ENCODE measurements around the gene SNX11. TPM values are rescaled to one million over a fixed set of nuclear protein-coding genes. Genes with fewer than 3 reads are reported as not detected.

The SNX11 gene
- total and polyA plus RNA-seq, 2 of the 8 experiments (the other 6 are each of a cell fraction or from before 2014, with no cell fraction given): 21.1 to 21.4 TPM

- Histone ChIP-seq H4K5ac (ENCODE audit: insufficient read length, low read depth, low read length) (no peak overlapping the region), H3K79me2 (ENCODE audit: control insufficient read depth in 1 of 2, insufficient read depth in 2 of 2, low read length in 2 of 2) (no peaks in the 10 kb centered on the region), H3K18ac (ENCODE audit: extremely low read depth, low read length) (no peak overlapping the region), H3K56ac (replicated peaks; ENCODE audit: insufficient read length, low read depth, low read length) (no peak overlapping the region), H3K4me2 (ENCODE audit: insufficient read depth in 1 of 2, low read depth in 2 of 2, low read length in 2 of 2) (peak overlapping the region in 1 of 2 experiments; percentile 15; a peak in 1 of 4 replicates), H3K4me1 (replicated peaks in 1 of 4; ENCODE audit: control insufficient read depth in 3 of 4, insufficient read depth in 4 of 4, low read length in 3 of 4) (peaks cover 0 to 8% (median 6%) of the 10 kb centered on the region in 4 experiments; a peak in 2 of 7 replicates), H3K4ac (replicated peaks; ENCODE audit: insufficient read length, low read depth, low read length) (no peak overlapping the region), H3K23me2 (ENCODE audit: low read depth, low read length) (no peaks in the 10 kb centered on the region), H3K27ac (ENCODE audit: low read depth, low read length) (no peak overlapping the region), H3K36me3 (ENCODE audit: control insufficient read depth in 2 of 4, insufficient read depth in 4 of 4, low read length in 3 of 4) (no peaks in the 10 kb centered on the region), H4K91ac (replicated peaks; ENCODE audit: insufficient read length, low read length) (no peak overlapping the region), H3K4me3 (ENCODE audit: extremely low read depth in 1 of 4, insufficient read depth in 2 of 4, low read depth in 3 of 4, low read length in 4 of 4) (no peak overlapping the region), H3K27me3 (replicated peaks in 1 of 4; ENCODE audit: control insufficient read depth in 3 of 4, extremely low read depth in 1 of 4, insufficient read depth in 3 of 4, low read length in 3 of 4) (peaks cover 0 to 2% (median 0%) of the 10 kb centered on the region in 4 experiments; a peak in 2 of 7 replicates), H3K23ac (ENCODE audit: insufficient read length) (no peak overlapping the region), H2BK20ac (ENCODE audit: low read length) (no peak overlapping the region), H3K79me1 (ENCODE audit: low read depth, low read length) (no peaks in the 10 kb centered on the region), H3K14ac (ENCODE audit: insufficient read length) (no peak overlapping the region), H2AFZ (ENCODE audit: low read length) (no peak overlapping the region), H3K9ac (replicated peaks in 1 of 4; ENCODE audit: extremely low read depth in 1 of 4, low read depth in 3 of 4, low read length in 3 of 4) (no peak overlapping the region), H2BK120ac (replicated peaks; ENCODE audit: low read depth, low read length) (no peak overlapping the region), H2AK5ac (ENCODE audit: low read depth, low read length) (peak overlapping the region; percentile 42; the same call in 1 of the 2 replicates), H2BK15ac (ENCODE audit: low read length) (no peak overlapping the region), H3K9me3 (ENCODE audit: insufficient read depth in 2 of 2, low read depth in 1 of 2, low read length in 1 of 2) (no peaks in the 10 kb centered on the region), H4K8ac (ENCODE audit: extremely low read depth, insufficient read depth, low read length) (no peak overlapping the region), H4K20me1 (replicated peaks in 1 of 2; ENCODE audit: control insufficient read depth in 1 of 2, insufficient read depth in 2 of 2, low read length in 2 of 2) (no peaks in the 10 kb centered on the region), H2BK12ac (ENCODE audit: low read depth, low read length) (peak overlapping the region; percentile 34; the same call in 1 of the 2 replicates), H2BK5ac (ENCODE audit: low read depth, low read length) (no peak overlapping the region)
- POLR2A ChIA-PET (ENCODE audit: partially characterized antibody): interaction anchor here (0.5 to 2.6 kb wide), 6 partner anchors 10 to 230 kb away, joined by 3 to 12 read pairs (median 4); no protein-coding TSS in a partner anchor
- DNase-seq (ENCODE audit: low read depth in 1 of 2, low spot score in 2 of 2): no peak
- CTCF ChIA-PET (ENCODE audit: partially characterized antibody): interaction anchor here (0.6 to 2.1 kb wide), 9 partner anchors 10 to 469 kb away, joined by 3 to 10 read pairs (median 4); no protein-coding TSS in a partner anchor
- FAIRE-seq: no peak
- WGBS, 2 experiments (ENCODE audit: extremely low coverage in 1 of 2, insufficient coverage in 1 of 2, insufficient read length in 1 of 2, insufficient replicate concordance in 2 of 2, low coverage in 1 of 2, low lambda C conversion rate in 2 of 2, missing lambda C conversion rate in 1 of 2): 62% methylated on average over 16 of the region's 16 CpGs; no CpG with 5 or more reads in 1 of the 2 experiments
- TF ChIP-seq BCL11A (IDR thresholded peaks at IDR 0.05; ENCODE audit: low read depth in 2 of 2, low read length in 2 of 2): no peak
- no peak for TF ChIP-seq SIN3A (conservative IDR thresholded peaks at IDR 0.05 in 1 of 2, IDR thresholded peaks at IDR 0.05 in 1 of 2; ENCODE audit: low read depth in 1 of 2, low read length in 2 of 2)
- no peak for TF ChIP-seq POLR2A (IDR thresholded peaks at IDR 0.05; ENCODE audit: control extremely low read depth in 1 of 2, low read depth in 2 of 2, low read length in 2 of 2)
- no peak for TF ChIP-seq JUN (IDR thresholded peaks at IDR 0.05; ENCODE audit: low read depth, low read length)
- TF ChIP-seq MAX (IDR thresholded peaks at IDR 0.05): no peak
- peak; percentile 73 for TF ChIP-seq CEBPB (IDR thresholded peaks at IDR 0.05; ENCODE audit: low read depth, low read length)
- no peak for TF ChIP-seq EGR1 (IDR thresholded peaks at IDR 0.05; ENCODE audit: borderline replicate concordance, low read depth, low read length)
- peak; percentile 91 for TF ChIP-seq RXRA (IDR thresholded peaks at IDR 0.05; ENCODE audit: insufficient read depth, low read depth, low read length)
Measured at GRCh38 chr17:48148854-48149786, 41.6 kb downstream of the SNX11 start.
